GDM1 (cell line): ENCODE data around the gene ARL13B.
A peak's percentile ranks its signal among the peaks of the same experiment; 100 is the strongest.
"Not testable (repeated sequence)": the region's sequence is repeated elsewhere in the genome, so short reads cannot be mapped to it uniquely, and the experiment has no call there.

Source experiments
- DNase-seq: peaks from one replicate; lab custom pipeline; 2025; lab: John Stamatoyannopoulos, UW

The ARL13B gene

DNA sequence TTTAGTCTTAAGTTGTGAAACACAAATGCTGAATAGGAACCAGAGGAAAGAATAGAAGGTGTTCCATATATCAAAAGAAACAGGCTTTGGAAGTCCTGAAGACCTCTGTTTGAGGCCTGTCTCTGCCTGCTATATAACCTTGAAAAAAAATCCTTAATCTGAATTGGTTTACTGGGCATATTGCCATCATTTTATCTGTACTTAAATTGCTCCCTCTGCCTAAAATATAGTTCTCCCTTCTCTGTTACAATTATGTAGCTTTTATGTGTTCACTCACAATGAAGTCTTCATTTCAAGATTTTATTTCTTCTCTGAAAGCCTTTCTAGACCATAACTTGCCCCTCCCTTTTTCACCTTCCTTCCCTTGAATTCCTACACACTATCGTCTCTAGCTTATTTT lies 21.2 kb downstream of the ARL13B start:
- no peak for DNase-seq

DNA sequence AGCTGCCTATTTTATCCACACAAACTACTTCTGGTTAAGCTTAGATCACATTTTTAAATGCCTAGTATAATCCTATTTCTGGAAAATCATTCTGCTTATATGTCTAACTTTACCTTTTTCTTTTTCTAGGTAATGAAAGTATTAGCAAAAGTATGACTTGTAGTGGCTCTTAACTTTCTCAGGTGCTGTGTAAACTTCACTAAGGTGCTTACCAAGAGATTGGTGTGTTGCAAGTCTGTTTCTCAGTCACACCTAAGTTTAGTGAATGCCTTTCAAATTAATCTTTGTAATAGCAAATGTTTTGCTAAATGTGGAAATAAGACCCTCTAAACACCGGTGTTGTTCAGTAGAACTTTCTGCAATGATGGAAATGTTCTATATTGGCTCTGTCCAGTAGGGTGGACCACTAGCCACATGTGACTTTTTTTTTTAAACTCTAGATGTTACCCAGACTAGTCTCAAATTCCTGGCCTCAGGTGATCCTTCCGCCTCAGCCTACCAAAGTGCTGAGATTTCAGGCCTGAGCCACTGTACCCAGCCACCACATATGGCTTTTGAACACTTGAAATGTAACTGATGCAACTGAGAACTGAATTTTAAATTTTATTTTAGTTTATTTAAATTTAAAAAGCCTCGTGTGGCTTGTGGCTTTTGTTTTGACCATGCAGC lies 22.0 kb downstream of the ARL13B start:
- no peak for DNase-seq

DNA sequence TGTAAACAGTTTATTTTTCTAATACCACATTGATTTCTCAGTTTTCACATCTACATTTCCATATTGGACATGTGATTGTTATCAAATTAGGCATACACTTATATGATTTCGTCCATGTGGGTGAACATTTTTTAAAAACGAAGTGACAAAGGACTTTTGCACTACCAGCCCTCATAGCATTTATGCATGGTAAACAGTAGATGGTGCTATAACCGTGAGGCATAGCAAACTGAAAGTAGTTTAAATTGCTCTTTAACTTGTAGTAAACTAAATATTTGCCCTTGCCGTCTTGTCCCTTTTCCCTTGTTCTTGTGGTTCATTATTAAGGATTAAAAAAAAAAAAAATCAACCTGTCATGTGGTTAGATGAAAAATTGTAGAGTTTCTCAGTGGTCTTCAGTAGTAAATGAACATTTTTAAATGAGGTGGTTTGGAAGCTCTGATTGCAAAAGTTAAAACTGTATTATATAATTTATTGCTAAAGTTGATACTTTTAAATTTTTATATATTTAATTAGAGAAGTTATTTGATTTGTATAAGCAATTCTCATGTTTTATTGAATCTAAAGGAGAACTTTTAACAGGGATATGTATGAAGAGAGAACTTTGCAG lies 24.5 kb downstream of the ARL13B start:
- peak; percentile 9 for DNase-seq

DNA sequence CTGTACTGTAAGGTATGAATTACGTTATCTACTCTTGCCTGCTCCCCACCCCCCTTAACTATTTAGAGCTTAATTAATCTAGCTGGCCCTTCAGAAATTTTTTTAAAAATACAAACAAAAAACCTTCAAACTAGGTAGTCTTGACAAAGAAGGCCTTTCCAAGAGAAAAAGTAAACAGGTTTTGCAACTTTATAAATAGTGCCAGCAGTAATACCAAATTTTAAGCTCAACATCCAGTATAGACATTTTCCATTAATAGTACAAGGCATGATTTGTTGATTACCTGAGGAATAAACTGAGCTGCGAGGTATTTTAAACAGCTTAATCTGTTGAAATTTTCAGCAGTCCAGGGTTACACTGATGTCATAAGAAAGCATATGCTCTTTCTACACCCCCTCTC lies 28.3 kb downstream of the ARL13B start:
- no peak for DNase-seq

DNA sequence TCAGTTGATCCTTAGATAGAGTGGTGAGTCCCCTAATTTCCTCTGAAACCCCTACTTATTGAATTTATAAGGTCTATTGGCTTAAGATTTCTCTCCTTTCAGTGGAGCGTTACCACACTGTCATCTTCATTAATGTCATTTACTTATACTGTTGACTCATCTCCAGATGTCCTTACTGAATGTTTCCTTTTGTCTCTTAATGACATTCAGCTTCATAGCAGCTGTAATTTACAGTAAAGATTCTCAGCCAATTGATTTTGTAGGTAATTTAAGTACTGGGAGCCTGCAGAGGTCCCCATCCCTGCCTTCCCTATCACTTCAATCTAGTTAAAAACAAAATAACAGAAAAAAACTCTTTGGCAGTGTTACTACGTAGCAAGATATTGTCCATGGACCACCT lies 29.7 kb downstream of the ARL13B start:
- DNase-seq, result no peak

DNA sequence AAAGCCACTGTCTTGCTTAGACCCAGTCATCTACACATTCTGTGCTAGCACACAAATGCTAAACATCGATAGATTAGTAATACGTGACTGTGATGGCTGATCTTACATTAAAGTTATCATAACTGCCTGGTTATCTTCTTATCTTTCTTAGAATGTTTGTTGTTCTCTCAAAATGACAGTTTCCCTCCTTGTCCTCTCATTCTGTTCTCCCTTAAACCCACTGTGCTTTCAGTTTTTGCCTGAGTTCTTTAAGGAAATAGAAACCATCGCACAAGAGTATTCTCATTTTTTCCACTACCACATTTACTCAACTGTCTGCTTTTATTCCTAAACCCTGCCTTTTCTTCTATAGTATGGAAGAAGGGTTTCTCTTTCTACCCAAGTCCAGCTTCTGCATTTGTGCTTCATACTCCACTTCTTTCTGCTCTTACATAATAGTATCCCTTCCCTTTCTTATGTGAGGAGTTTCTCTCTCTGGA lies 31.3 kb downstream of the ARL13B start:
- no peak for DNase-seq

DNA sequence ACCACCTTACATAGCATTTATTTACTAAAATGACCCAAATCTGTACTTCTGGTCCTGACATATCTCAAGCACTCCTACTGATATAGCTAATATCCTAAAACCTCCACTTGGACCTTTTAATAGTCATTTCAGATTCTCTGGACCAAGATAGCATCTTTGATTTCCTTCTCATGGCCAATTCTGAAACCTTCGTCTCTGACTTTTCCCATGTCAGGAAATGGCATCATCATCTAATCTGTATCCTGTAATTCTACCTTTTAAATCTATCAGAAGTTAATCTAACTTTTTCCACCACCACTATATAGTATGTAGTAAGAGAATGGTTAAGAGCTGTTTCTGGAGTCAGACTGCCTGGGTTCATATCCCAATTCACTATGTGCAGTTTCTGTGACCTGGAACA lies 32.2 kb downstream of the ARL13B start:
- DNase-seq, result no peak

DNA sequence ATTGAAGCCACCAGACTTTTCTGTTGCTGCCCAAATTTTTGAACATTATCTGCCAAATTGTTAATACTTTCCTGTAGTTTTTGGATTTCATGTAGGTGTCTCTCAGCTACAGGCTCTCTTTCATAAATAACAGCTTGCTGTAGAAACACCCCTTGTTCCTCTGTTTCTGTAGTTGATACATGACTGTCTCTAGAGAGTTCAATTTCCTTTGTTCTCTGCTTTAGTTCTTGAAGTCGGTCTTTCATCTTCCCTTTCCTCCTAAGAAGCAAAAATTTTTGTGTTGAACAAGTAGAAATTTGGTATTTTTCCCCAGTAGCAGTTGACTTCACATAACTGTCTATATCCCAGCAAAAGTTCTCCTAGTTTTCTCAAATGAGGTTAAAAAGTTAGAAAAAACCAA lies 35.1 kb downstream of the ARL13B start:
- DNase-seq, result no peak

DNA sequence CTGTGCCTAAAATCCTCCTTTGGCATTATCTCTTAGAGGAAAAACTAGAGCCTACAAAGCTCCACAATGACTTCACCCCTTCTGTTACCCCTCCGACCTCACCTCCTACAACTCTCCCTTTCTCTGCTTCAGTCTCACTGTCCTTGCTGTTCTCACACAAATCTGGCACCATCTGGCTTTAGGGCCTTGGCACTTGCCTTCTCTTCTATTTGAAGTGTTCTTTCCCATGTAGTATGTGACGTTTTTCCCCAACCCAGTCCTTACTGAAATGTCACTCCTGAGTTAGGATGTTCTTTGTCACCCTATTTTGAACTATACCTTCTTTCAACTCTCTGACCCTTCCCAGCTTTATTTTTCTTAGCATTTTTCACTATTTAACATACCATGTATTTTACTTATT lies 39.7 kb downstream of the ARL13B start:
- DNase-seq, result no peak

DNA sequence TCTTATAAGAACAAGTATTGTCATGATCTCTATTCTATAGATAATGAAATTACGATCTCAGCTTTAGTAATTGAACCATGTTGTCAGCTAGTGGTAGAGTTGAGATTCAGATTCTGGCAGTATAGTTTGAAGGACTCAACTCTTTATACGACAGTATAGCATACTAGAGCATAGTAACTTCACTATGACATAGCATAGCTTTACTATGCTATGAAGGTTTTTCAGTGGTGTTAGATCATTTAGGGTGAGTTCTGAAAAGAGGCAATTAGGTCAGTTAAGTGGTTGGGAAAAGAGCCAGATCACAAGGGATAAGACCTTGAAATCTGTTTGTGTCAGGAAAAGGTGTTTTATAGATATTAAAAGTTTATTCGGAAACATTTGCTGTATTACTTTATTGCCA lies 40.3 kb downstream of the ARL13B start:
- DNase-seq, result no peak

DNA sequence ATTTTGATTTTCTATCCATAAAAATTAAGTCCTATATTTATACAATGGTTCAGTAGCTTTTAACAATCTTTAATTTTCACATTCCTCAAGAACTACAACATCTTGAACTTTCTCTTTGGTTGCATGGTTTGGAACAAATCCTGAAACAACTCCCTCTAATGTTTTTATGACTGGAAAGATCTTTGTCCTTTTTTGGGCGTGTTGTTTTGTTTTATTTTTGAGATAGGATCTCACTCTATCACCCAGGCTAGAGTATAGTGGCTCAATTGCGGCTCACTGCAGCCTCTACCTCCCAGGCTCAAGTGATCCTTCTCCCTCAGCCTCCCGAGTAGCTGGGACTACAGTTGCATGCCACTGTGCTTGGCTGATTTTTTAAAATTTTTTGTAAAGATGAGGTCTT lies 44.4 kb downstream of the ARL13B start:
- DNase-seq, result no peak

DNA sequence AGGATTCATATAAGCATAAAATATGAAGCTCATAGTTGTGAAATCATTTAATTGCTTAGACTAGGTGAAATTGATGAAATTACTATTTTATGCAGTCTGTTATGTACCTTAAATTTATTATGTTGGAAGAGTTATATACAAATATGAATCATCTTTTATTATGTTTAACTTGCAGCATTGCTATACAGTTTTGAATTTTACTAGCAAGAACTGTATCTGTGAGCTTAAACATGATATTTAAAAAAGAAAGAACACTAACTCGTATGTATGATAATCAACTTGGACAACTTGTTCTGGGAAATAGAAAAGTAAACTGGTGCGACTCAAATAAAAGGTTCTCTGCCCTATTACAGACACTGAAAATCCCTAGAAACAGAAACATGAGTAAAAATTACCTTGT lies 46.7 kb downstream of the ARL13B start:
- no peak for DNase-seq

DNA sequence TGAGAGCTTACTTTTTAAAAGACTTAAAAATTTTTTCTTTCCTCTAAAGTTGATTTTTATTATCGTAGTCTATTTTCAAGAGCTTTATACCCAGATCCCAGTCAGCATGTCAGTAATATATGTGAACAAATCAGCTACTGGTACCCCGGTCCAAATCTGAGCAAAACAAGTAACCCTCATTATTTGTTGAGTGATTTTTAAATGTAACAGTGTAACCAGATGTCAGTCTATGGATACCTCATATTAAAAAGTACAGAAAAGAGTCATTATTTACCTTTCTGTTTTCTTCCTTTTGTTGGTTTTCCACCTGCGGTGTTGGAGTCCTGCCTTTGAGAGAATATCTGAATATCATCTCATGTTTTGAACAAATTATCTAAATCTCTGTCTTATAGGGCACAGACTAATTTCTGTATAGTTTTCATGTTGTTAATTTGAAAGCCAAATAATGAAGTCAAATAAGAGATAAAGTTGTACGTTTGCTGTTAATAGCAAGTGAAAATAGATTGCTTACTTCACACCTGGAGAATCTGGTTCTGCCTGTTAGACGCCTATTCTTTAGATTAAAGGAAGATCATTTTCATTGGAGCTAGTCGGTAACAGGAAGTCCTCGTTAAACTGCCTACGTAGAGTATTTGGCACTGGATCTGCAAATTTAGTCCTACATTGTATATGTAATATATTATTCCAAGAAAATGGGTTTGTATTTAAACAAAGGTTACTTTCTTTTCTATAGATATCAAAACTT lies 48.3 kb downstream of the ARL13B start, which contains the start of gene STX19:
TSS of gene STX19 (minus strand) at position 505 of the 745 bp plus-strand sequence. CDS start 13,328 bp downstream, outside the sequence.
- DNase-seq, result no peak

DNA sequence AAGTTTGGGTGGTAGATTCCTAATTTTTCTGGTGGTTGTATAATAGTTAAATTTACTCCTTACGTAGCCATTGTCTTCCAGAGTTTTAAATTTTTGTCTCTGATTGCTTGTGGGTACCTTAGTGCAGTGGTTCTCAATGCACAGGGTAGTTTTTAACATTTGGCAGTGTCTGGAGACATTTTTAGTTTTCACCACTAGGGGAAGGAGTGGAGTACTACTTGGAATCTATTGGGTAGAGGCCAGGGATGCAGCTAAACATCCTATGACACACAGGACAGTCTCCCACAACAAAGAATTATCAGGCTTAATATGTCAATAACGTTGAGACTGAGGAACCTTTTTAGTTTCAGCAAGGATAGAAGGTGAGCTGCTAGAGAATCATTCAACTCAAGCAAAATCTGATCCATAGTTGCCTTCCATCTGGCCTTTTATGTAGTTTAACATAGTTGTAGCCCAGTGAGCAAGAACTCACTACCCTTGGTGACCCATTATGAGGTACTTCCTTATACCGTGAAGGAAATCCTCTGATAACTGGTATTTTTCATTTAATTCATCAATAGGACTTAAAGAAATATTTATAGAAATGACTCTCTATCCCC lies 57.1 kb downstream of the ARL13B start:
- no peak for DNase-seq

DNA sequence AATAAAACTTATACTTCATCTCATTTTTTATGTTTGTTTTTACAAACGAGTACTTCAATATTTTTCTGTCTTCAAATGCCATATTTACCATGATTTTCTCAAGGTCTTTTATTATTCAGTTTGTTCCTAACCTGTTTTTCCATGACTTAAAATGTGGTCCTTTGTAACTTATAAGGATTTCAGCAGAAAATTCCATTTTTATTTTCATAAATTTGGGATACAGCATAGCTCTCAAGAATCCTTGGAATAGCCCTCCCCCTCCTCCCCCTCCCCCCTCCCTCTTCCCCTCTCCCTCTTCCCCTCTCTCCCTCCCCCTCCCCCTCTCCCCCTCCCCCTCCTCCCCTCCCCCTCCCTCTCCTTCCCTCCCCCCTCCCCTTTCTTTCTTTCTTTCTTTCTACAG lies 63.3 kb downstream of the ARL13B start:
- DNase-seq, result no peak

DNA sequence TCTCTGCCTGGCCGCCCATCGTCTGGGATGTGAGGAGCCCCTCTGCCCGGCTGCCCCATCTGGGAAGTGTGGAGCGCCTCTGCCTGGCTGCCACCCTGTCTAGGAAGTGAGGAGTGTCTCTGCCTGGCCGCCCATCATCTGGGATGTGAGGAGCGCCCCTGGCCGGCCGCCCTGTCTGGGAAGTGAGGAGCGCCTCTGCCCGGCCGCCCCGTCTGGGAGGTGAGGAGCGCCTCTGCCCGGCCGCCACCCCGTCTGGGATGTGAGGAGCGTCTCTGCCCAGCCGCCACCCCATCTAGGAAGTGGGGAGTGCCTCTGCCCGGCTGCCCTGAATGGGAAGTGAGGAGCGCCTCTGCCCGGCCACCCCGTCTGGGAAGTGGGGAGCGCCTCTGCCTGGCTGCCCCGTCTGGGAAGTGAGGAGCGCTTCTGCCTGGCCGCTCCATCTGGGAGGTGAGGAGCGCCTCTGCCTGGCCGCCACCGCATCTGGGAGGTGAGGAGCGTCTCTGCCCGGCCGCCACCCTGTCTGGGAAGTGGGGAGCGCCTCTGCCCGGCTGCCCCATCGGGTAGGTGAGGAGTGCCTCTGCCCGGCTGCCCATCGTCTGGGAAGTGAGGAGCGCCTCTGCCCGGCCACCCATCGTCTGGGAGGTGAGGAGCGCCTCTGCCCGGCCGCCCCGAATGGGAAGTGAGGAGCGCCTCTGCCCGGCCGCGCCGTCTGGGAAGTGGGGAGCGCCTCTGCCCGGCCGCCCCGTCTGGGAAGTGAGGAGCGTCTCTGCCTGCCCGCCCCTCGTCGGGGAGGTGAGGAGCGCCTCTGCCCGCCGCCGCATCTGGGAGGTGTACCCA lies 64.4 kb downstream of the ARL13B start:
- not testable (repeated sequence) for DNase-seq

DNA sequence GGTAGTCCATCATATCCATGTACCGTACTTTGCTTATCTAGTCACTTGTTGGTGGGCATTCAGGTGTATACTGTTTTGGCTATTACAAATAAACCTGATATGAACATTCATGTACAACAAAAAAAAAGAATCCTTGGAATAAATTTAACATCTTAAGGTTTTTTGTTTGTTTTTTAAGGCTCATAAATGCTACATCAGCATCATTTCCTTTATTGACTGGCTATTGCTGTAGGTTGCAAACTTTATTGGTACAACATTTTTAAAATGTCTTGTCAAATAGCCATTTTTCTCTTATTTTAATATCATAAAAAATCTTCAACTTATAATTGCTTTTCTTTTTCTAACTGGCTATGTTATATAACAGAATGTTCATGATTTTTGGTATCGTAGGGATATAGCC lies 66.6 kb downstream of the ARL13B start:
- no peak for DNase-seq

DNA sequence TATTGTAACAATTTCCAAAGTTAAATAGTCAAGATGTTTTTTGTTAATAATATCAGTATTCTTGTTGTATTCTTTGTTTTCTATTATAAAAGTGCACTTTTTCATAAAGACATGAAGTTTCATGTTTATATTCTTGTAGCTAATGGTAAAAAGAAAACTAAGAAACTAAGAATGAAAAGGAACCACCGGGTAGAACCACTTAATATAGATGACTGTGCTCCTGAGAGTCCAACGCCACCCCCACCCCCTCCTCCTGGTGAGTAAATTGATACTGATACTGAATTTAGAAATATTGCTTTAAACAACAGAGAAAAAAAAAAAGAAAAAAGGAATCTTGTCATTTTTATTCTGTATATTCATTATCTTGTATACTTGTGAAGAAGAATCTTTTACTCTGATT lies 69.3 kb downstream of the ARL13B start:
- DNase-seq, result no peak

DNA sequence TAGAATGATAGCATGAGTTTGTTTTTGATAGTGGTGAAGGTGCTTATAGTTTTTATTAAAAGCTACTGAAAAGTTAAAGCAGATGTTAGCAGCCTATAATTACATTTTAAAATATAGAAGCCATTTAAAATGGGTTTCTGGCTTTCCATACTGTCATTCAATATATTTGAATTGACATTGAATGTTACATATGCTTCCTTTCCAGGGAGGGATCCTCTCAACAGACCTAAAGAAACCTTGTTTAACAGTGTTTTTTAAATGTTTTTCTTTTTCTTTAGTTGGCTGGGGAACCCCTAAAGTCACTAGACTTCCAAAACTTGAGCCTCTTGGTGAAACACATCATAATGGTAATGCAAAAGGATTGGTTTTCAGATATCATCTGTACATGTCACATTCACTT lies 70.6 kb downstream of the ARL13B start:
- no peak for DNase-seq

DNA sequence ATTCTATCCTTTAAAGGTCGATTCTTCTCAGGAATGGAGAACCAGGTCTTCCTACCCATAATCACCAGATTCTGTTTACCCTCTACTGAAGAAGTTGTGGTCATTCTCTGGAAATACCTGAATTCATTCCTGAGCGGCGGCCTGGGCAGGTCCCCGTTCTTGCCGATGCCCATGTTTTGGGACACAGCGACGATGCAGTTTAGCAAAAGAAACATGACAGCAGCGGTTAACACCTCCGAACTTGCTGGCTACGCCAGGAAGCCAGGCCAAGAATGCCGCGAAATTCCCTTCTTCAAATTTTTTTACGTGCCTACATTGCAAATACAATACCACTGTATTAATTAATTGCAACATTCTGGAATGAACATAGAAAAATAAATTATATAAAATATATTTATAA lies 81.3 kb downstream of the ARL13B start:
- no peak for DNase-seq

DNA sequence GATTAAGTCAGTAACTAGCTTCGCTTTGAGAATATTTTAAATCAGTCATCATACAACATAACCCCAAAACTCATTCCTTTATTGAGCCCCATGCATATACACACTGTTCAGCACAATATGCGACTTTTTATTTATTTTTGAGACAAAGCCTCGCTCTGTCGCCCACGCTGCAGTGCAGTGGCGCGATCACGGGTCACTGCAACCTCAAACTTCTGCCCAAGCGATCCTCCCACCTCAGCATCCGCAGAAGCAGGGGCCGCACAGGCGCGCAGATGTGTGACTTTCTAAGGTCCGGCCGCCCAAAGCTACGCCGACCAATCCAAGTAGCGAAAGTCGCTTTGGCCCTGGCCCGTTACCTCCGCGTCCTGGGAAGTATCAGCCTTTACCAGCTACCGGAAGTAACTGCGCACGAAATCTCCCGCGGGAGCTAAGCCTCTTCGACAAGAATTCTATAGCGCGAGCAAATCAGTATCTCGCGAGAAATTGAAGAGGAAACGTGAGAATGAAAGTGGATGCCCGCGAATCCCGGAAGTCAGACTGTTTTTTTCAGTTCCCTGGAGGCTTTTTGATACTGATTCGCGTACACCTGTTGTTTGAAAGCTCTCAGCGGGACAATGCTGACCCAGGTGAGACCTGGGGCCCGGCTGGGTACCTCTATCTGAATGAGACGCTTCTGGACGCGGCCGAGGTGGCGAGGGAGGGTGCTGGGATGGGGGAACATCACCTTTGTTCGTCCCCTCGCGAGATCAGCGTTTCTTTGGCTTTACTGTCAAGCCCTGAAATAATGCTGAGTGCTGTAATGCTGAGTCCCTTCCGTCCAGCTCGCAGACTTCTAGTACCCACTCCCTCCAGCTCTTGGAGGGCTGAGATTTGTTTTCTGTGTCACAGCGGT lies 82.8 kb downstream of the ARL13B start, which contains the start of the genes DHFR2 and NSUN3:
TSS of gene DHFR2 (minus strand) at position 404 of the 892 bp plus-strand sequence. CDS start 1,405 bp downstream, outside the sequence.
TSS of gene NSUN3 (plus strand) at position 549 of the 892 bp plus-strand sequence. CDS start at position 615, 66 bp downstream.
- DNase-seq, result peak; percentile 94
